Lower leg skin (tissue), 4 donors: Measurements from ENCODE around the gene APOBEC3C. TPM values are rescaled to one million over a fixed set of nuclear protein-coding genes. Genes with fewer than 3 reads are reported as not detected.

Source experiments
- DNase-seq, 2 donors: peaks; one replicate each; pipeline ENCODE4 v3.0.0-alpha.2; 2019; ENCODE audit warnings: low spot score in 2 of 2
- H3K4me3 ChIP-seq: fragments of 200-600 bp; sonication (generic); 2 replicates; pipeline ENCODE4 v1.5.1; 2017; ENCODE audit warnings: mild to moderate bottlenecking, low read depth; ENCODE audit not compliant: poor library complexity, severe bottlenecking
- POLR2A ChIP-seq, 2 donors: fragments of 450-650 bp; IDR thresholded peaks; one replicate each; pipeline ENCODE4 v1.6.1; 2016 to 2017; ENCODE audit warnings: antibody characterized with exemption in 2 of 2, mild to moderate bottlenecking in 1 of 2, moderate library complexity in 1 of 2
- WGBS, 2 donors: methylation state at CpG; one replicate each; pipeline ENCODE4 v1.1.5; 2018; 5-methylcytosine and 5-hydroxymethylcytosine counted together
- intact Hi-C: fragments of 100-400 bp; cut with DNase I; formaldehyde crosslinking; loops from one replicate; pipeline ENCODE4 v1.15.0; 2023; ENCODE audit warnings: low total_unique reads
- total RNA-seq, 4 donors: library from RNA; depleted of rRNA; stranded (reverse); fragments of >200 nt; gene quantifications; one replicate each; pipeline ENCODE4 v1.1.0, GENCODE V29; 2016
- TF ChIP-seq, protein P1 (sequence below), 3 donors: fragments of 450-650 bp; IDR thresholded peaks; one replicate each; pipeline ENCODE4 v1.5.1; 2016; ENCODE audit warnings: antibody characterized with exemption in 3 of 3, mild to moderate bottlenecking in 3 of 3, moderate library complexity in 2 of 3

The APOBEC3C gene
- total RNA-seq, 4 donors from 2014 or later: 4.6 to 8.0 (median 6.8) TPM

DNA sequence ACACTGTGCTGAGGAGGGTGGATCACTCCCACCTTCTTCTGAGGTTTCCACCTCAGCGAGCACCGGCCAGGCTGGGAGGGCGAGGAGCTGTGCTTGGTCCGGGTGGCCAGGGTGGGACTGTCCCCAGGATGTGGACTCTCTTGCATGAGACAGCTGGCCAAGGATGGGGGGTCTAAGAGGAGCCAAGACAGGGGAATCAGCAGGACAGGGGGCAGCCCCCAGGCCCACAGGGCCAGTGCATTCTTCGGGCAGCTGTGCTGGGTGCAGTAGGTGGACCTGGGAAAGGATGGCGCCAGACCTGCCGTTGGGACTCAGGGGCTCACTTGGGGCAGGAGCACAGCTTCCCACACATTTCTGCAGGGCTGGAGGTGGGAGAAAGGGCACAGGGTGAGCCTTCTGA lies 47.1 kb upstream of the APOBEC3C start:
- intact Hi-C loops: no loop called here
- DNase-seq: no peak
- WGBS, 2 donors: 98% methylated on average over 6 of the region's 7 CpGs; no CpG with 5 or more reads in 1 of the 2 donors
- TF ChIP-seq, protein P1, sequence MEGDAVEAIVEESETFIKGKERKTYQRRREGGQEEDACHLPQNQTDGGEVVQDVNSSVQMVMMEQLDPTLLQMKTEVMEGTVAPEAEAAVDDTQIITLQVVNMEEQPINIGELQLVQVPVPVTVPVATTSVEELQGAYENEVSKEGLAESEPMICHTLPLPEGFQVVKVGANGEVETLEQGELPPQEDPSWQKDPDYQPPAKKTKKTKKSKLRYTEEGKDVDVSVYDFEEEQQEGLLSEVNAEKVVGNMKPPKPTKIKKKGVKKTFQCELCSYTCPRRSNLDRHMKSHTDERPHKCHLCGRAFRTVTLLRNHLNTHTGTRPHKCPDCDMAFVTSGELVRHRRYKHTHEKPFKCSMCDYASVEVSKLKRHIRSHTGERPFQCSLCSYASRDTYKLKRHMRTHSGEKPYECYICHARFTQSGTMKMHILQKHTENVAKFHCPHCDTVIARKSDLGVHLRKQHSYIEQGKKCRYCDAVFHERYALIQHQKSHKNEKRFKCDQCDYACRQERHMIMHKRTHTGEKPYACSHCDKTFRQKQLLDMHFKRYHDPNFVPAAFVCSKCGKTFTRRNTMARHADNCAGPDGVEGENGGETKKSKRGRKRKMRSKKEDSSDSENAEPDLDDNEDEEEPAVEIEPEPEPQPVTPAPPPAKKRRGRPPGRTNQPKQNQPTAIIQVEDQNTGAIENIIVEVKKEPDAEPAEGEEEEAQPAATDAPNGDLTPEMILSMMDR (IDR thresholded peaks at IDR 0.05): no peak
- TF ChIP-seq POLR2A (IDR thresholded peaks at IDR 0.05): no peak
- H3K4me3 ChIP-seq: no peak overlapping the region

DNA sequence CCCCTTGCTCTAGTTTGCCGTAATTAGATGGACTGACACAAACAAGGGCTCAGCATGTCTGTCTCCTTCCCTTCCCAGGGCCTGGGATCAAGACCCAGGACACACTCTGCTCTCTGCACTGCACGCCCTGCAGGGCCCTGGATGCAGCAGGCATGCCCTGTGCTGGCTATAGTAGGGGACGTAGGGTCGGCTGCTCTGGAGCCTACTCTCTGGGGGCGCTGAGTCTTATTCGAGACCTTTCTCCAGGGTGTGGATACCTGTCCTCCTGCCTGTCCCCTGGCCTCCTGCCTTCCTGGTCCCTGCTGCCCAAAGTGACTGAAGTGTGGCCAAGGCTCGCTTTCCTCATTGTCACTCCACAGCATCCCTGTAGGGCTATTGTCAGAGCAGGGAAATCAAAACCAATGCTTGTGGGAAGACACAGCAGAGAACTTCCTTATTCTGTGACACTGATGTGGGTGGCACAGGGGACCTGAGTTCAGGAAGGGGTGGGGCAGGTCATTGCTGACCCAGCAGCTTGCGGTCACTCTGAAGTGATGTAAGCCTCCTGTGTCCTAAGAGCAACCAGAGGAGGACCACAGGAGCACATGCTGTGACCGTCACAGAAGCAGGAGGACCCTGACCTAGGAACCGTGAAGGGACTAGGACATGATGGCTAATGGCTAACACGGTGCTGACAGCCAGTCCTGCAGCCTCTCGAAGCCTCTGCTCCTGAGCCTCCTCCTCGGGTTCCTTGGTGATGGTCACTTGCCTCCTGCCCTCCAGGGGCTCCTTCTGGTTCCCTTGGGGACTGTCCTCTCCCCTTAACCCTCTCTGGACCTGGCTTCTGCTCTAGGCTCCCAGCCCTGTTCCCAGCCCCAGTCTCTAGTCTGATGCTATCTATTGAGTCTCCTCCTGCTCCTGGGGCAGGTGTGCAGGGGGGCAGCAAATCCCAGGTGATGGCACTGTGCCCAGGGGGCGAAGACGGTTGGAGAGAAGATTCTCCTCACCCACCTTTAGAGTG lies 46.3 kb upstream of the APOBEC3C start:
- WGBS, 2 donors: 86% methylated on average over 14 of the region's 15 CpGs; no CpG with 5 or more reads in 1 of the 2 donors
- H3K4me3 ChIP-seq: no peak overlapping the region
- intact Hi-C loops: no loop called here
- DNase-seq: peak in 1 of 2 donors; percentile 54
- TF ChIP-seq, protein P1 (IDR thresholded peaks at IDR 0.05): no peak
- TF ChIP-seq POLR2A (IDR thresholded peaks at IDR 0.05): no peak

DNA sequence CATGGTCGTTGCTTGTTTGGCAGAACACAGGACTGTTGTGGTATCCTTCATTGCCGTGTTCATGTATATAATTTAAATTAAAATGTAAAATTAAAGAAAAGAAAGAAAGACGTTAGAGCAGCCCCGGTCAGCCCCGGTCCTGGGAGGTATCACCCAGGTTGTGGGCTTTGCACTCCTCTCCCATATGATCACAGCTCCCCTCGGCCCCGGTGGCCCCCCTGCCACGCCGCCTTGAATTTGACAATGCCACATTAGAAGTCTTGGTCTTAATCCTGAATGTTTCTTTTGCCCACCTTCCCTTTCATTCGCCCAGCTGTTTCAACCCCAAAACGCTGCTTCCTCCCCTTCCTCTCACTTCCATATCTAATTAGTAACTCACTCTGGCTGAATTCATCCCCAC lies 45.3 kb upstream of the APOBEC3C start:
- TF ChIP-seq, protein P1 (IDR thresholded peaks at IDR 0.05): no peak
- intact Hi-C loops: no loop called here

DNA sequence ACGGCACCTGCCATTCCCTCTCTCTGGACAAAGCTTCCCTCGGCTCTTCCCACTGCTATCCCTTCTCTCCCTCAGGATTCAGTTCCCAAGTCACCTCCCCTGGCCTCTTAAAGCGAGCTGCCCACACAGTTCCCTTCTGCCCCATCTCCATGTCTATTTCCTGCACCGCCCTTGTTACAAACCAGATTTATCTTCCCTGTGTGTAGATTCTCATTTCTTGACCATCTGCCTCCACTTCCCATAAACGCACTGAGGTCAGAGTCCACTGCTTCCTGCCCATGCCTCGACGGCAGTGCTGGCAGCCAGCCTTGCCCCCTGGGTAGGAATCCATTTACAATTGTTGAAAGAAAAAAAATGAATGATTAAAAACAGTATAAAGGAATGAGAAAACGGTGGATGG lies 43.5 kb upstream of the APOBEC3C start:
- no peak for TF ChIP-seq POLR2A (IDR thresholded peaks at IDR 0.05)
- TF ChIP-seq, protein P1 (IDR thresholded peaks at IDR 0.05): no peak
- intact Hi-C loops: loop anchor here (10.0 kb wide), 1 partner anchor 206 kb away; no protein-coding TSS in a partner anchor
- WGBS, 2 donors: 44% methylated on average over 8 of the region's 8 CpGs; no CpG with 5 or more reads in 1 of the 2 donors

More for the DNA sequence above, 45.3 kb upstream of the APOBEC3C start:
- no peak overlapping the region for H3K4me3 ChIP-seq
- no peak for DNase-seq
- 86% methylated on average over 11 of the region's 11 CpGs; no CpG with 5 or more reads in 1 of the 2 donors for WGBS, 2 donors

GRCh38 chr22:38971202-38971601 lies 42.9 kb upstream of the APOBEC3C start:
- intact Hi-C loops: loop anchor here (10.0 kb wide), 1 partner anchor 206 kb away; no protein-coding TSS in a partner anchor
- no peak overlapping the region for H3K4me3 ChIP-seq
- no peak for TF ChIP-seq POLR2A (IDR thresholded peaks at IDR 0.05)
- TF ChIP-seq, protein P1 (IDR thresholded peaks at IDR 0.05): no peak
- DNase-seq: no peak
- WGBS, 2 donors: 91% methylated on average over 5 of the region's 5 CpGs; no CpG with 5 or more reads in 1 of the 2 donors

More for the DNA sequence above, 43.5 kb upstream of the APOBEC3C start:
- DNase-seq: no peak
- H3K4me3 ChIP-seq: no peak overlapping the region
